CD4-positive, alpha-beta T cell (primary cell): ENCODE results near the gene PKNOX2. TPM values are rescaled to one million over a fixed set of nuclear protein-coding genes. Genes with fewer than 3 reads are reported as not detected.

ENCODE experiments used
- ATAC-seq: fragments of 200-7000 bp; cut with Tn5 transposase; one replicate; pipeline ENCODE4 v1.10.0; 2022; ENCODE audit warnings: mild to moderate bottlenecking; ENCODE audit not compliant: poor library complexity
- CTCF ChIA-PET: fragments of 350-600 bp; sonication (Branson Sonifier 250); formaldehyde crosslinking; loops from one replicate; lab custom pipeline; 2021; ENCODE audit warnings: antibody characterized with exemption, inconsistent platforms; lab: Charles Lee
- POLR2A ChIA-PET: fragments of 350-600 bp; sonication (Branson Sonifier 250); formaldehyde crosslinking; loops from one replicate; lab custom pipeline; 2021; ENCODE audit warnings: antibody characterized with exemption, inconsistent platforms; lab: Charles Lee
- DNase-seq, 14 experiments: peaks; one replicate each; pipeline ENCODE4 v3.0.0-alpha.2; 2013 to 2020; ENCODE audit warnings: mixed read lengths in 2 of 14
- H3K27ac ChIP-seq, 2 donors: one replicate each; pipeline versions ENCODE4 v1.5.1 to v1.7.0; 2013; ENCODE audit warnings: low read length in 2 of 2, low read depth in 1 of 2, mild to moderate bottlenecking in 1 of 2
- H3K27me3 ChIP-seq, 2 experiments: 1 replicate in 1 of 2; 2 replicates in 1 of 2; pipeline versions ENCODE4 v1.6.1 to v1.7.0; 2013; ENCODE audit warnings: low read length in 2 of 2, control low read depth in 1 of 2, mild to moderate bottlenecking in 1 of 2, moderate library complexity in 1 of 2; ENCODE audit not compliant: insufficient read depth in 2 of 2, control insufficient read depth in 1 of 2
- H3K36me3 ChIP-seq: one replicate; pipeline ENCODE4 v1.6.1; 2013; ENCODE audit warnings: low read length, control low read depth; ENCODE audit not compliant: insufficient read depth
- H3K4me1 ChIP-seq: one replicate; pipeline ENCODE4 v1.6.1; 2013; ENCODE audit warnings: low read length, control low read depth; ENCODE audit not compliant: insufficient read depth
- H3K4me3 ChIP-seq: one replicate; pipeline ENCODE4 v1.5.1; 2013; ENCODE audit warnings: mild to moderate bottlenecking, low read length, moderate library complexity
- H3K9me3 ChIP-seq, 2 experiments: 1 replicate in 1 of 2; 2 replicates in 1 of 2; pipeline versions ENCODE4 v1.6.1 to v1.7.0; 2013; ENCODE audit warnings: low read length in 2 of 2, mild to moderate bottlenecking in 2 of 2, control low read depth in 1 of 2, moderate library complexity in 1 of 2; ENCODE audit not compliant: control insufficient read depth in 1 of 2, insufficient read depth in 1 of 2
- H3K27ac Mint-ChIP-seq: one replicate; pipeline ENCODE4 v1.8.0; 2020; ENCODE audit warnings: mixed read lengths
- H3K27me3 Mint-ChIP-seq: one replicate; pipeline ENCODE4 v1.8.0; 2021; ENCODE audit warnings: mixed read lengths
- H3K36me3 Mint-ChIP-seq: one replicate; pipeline ENCODE4 v1.8.0; 2021; ENCODE audit warnings: low read depth, mixed read lengths
- H3K4me1 Mint-ChIP-seq: one replicate; pipeline ENCODE4 v1.8.0; 2021; ENCODE audit warnings: low read depth, mixed read lengths
- H3K4me3 Mint-ChIP-seq: one replicate; pipeline ENCODE4 v1.8.0; 2020; ENCODE audit warnings: mild to moderate bottlenecking, mixed read lengths
- H3K9me3 Mint-ChIP-seq: one replicate; pipeline ENCODE4 v1.8.0; 2020; ENCODE audit warnings: mixed read lengths
- CTCF ChIP-seq: fragments of 200-600 bp; IDR thresholded peaks from one replicate; pipeline ENCODE4 v1.8.0; 2022; ENCODE audit warnings: antibody characterized with exemption, mild to moderate bottlenecking
- intact Hi-C, 2 experiments: fragments of 100-400 bp; cut with DNase I in 1 of 2; cut with micrococcal nuclease in 1 of 2; formaldehyde crosslinking; loops; one replicate each; pipeline versions ENCODE4 v1.15.1 to v1.9.0; 2023 to 2025; cut with DNase I, micrococcal nuclease
- total RNA-seq, 174 experiments: library from RNA in 2 of 174; stranded (reverse) in 2 of 174; gene quantifications; one replicate each; pipeline ENCODE4 v1.2.3 and lab custom pipeline; 2021 to 2026

The PKNOX2 gene
- total RNA-seq, 2 experiments from 2014 or later: not detected

- H3K4me1 ChIP-seq: no peaks in the 10 kb centered on the region
- ATAC-seq: no peak
- intact Hi-C loops: no loop called here
- no peaks in the 10 kb centered on the region for H3K9me3 Mint-ChIP-seq
- no peak overlapping the region for H3K27ac ChIP-seq
- H3K27ac Mint-ChIP-seq: no peak overlapping the region
- ChIA-PET POLR2A (no interaction called here), CTCF (no interaction called here)
- no peaks in the 10 kb centered on the region for H3K36me3 ChIP-seq
- DNase-seq: no peak
- TF ChIP-seq CTCF: no peak
- peaks cover 0 to 8% of the 10 kb centered on the region in 2 experiments for H3K9me3 ChIP-seq
- peaks cover 12% of the 10 kb centered on the region for H3K27me3 Mint-ChIP-seq
- H3K4me1 Mint-ChIP-seq: no peaks in the 10 kb centered on the region
- H3K27me3 ChIP-seq: peaks cover 4 to 7% of the 10 kb centered on the region in 2 experiments
- no peak overlapping the region for H3K4me3 Mint-ChIP-seq
- H3K4me3 ChIP-seq: no peak overlapping the region
- no peaks in the 10 kb centered on the region for H3K36me3 Mint-ChIP-seq
Measured at GRCh38 chr11:125239585-125240560, 75.3 kb downstream of the PKNOX2 start.

GRCh38 chr11:125241104-125241503 lies 76.6 kb downstream of the PKNOX2 start:
- H3K4me1 Mint-ChIP-seq: no peaks in the 10 kb centered on the region
- H3K27me3 Mint-ChIP-seq: peaks cover 8% of the 10 kb centered on the region
- H3K9me3 Mint-ChIP-seq: no peaks in the 10 kb centered on the region

GRCh38 chr11:125242141-125242775 lies 77.7 kb downstream of the PKNOX2 start:
- H3K27me3 Mint-ChIP-seq: peaks cover 11% of the 10 kb centered on the region
- no peak overlapping the region for H3K27ac Mint-ChIP-seq
- no peaks in the 10 kb centered on the region for H3K36me3 ChIP-seq
- no peaks in the 10 kb centered on the region for H3K36me3 Mint-ChIP-seq
- ChIA-PET POLR2A (no interaction called here), CTCF (no interaction called here)
- no peak overlapping the region for H3K27ac ChIP-seq
- no peak overlapping the region for H3K4me3 Mint-ChIP-seq
- H3K4me1 Mint-ChIP-seq: no peaks in the 10 kb centered on the region
- no peaks in the 10 kb centered on the region for H3K4me1 ChIP-seq
- peaks cover 4 to 9% of the 10 kb centered on the region in 2 experiments for H3K27me3 ChIP-seq
- H3K9me3 Mint-ChIP-seq: no peaks in the 10 kb centered on the region
- ATAC-seq (no peak), DNase-seq (no peak)
- TF ChIP-seq CTCF: no peak
- intact Hi-C loops: no loop called here
- H3K9me3 ChIP-seq: no peaks in the 10 kb centered on the region
- H3K4me3 ChIP-seq: no peak overlapping the region

More at GRCh38 chr11:125241104-125241503, 76.6 kb downstream of the PKNOX2 start:
- POLR2A ChIA-PET: no interaction called here
- no peaks in the 10 kb centered on the region for H3K36me3 Mint-ChIP-seq
- ATAC-seq: no peak
- Histone ChIP-seq H3K36me3 (no peaks in the 10 kb centered on the region), H3K9me3 (peaks cover 0 to 4% of the 10 kb centered on the region in 2 experiments), H3K4me1 (no peaks in the 10 kb centered on the region), H3K4me3 (no peak overlapping the region), H3K27ac (no peak overlapping the region), H3K27me3 (peaks cover 4 to 7% of the 10 kb centered on the region in 2 experiments)
- no peak for TF ChIP-seq CTCF
- H3K27ac Mint-ChIP-seq: no peak overlapping the region
- no peak for DNase-seq
- CTCF ChIA-PET: no interaction called here
- intact Hi-C loops: no loop called here
- H3K4me3 Mint-ChIP-seq: no peak overlapping the region
